PC-9 (cell line): ENCODE measurements around the gene NF1. TPM values are rescaled to one million over a fixed set of nuclear protein-coding genes. Genes with fewer than 3 reads are reported as not detected.
A peak's percentile ranks its signal among the peaks of the same experiment; 100 is the strongest.

Experiments
- BruUV-seq: library from RNA; stranded (reverse); fragments of 400-500 nt; replicated peaks from 2 replicates; lab custom pipeline; 2021; lab: Mats Ljungman, UMichigan
- CTCF ChIA-PET: fragments of 300-600 bp; sonication (Branson Sonifier 250); formaldehyde crosslinking; loops from one replicate; lab custom pipeline; 2022; ENCODE audit warnings: antibody characterized with exemption; lab: Charles Lee
- POLR2A ChIA-PET: fragments of 300-600 bp; sonication (Branson Sonifier 250); formaldehyde crosslinking; loops from one replicate; lab custom pipeline; 2022; ENCODE audit warnings: antibody characterized with exemption; ENCODE audit not compliant: unreplicated experiment; lab: Charles Lee
- DNase-seq, 2 experiments: peaks; one replicate each; pipeline versions ENCODE4 v3.0.0 to v3.0.0-alpha.2; 2015 to 2022; ENCODE audit warnings: mixed read lengths in 1 of 2
- H2AFZ ChIP-seq: fragments of 200-600 bp; sonication (generic); 2 replicates; pipeline ENCODE4 v1.8.1; 2017; ENCODE audit warnings: antibody characterized with exemption
- H3F3A ChIP-seq: fragments of 200-600 bp; sonication (generic); 2 replicates; pipeline ENCODE4 v1.8.1; 2017; ENCODE audit warnings: antibody characterized with exemption, mild to moderate bottlenecking, low read depth; ENCODE audit not compliant: insufficient read depth
- H3K27ac ChIP-seq: fragments of 200-600 bp; sonication (generic); 2 replicates; pipeline ENCODE4 v1.6.1; 2016; ENCODE audit warnings: mixed run types
- H3K27me3 ChIP-seq: fragments of 200-600 bp; sonication (generic); 2 replicates; pipeline ENCODE4 v1.6.1; 2016; ENCODE audit warnings: low read depth, mixed run types; ENCODE audit not compliant: insufficient read depth
- H3K36me3 ChIP-seq: fragments of 200-600 bp; sonication (generic); 2 replicates; pipeline ENCODE4 v1.6.1; 2016; ENCODE audit warnings: low read depth, mixed run types
- H3K4me1 ChIP-seq: fragments of 200-600 bp; sonication (generic); replicated peaks from 2 replicates; pipeline ENCODE4 v1.6.1; 2016; ENCODE audit warnings: mixed run types; ENCODE audit not compliant: insufficient read depth
- H3K4me2 ChIP-seq: fragments of 200-600 bp; sonication (generic); 2 replicates; pipeline ENCODE4 v1.6.1; 2017; ENCODE audit warnings: mixed run types
- H3K4me3 ChIP-seq: fragments of 200-600 bp; sonication (generic); 2 replicates; pipeline ENCODE4 v1.6.1; 2016; ENCODE audit warnings: mixed run types
- H3K79me2 ChIP-seq: fragments of 200-600 bp; sonication (generic); 2 replicates; pipeline ENCODE4 v1.6.1; 2017; ENCODE audit warnings: low read depth, mixed run types
- H3K9me2 ChIP-seq: fragments of 200-600 bp; sonication (generic); 2 replicates; pipeline ENCODE4 v1.8.1; 2017; ENCODE audit warnings: mild to moderate bottlenecking; ENCODE audit not compliant: insufficient read depth
- H3K9me3 ChIP-seq: fragments of 200-600 bp; sonication (generic); 2 replicates; pipeline ENCODE4 v1.8.1; 2016; ENCODE audit warnings: low read depth; ENCODE audit not compliant: insufficient read depth
- H4K20me1 ChIP-seq: fragments of 200-600 bp; sonication (generic); 2 replicates; pipeline ENCODE4 v1.8.1; 2017; ENCODE audit not compliant: insufficient read depth
- EZH2 ChIP-seq: fragments of 200-600 bp; sonication (generic); IDR thresholded peaks from 2 replicates; pipeline ENCODE4 v1.8.0; 2017; ENCODE audit warnings: antibody characterized with exemption, low read depth
- intact Hi-C: fragments of 100-400 bp; cut with micrococcal nuclease; formaldehyde crosslinking; loops from one replicate; pipeline ENCODE4 v1.10.0; 2022; ENCODE audit not compliant: unreplicated experiment
- total RNA-seq: library from RNA; stranded (reverse); gene quantifications from 2 replicates; pipeline ENCODE4 v1.2.3, GENCODE V29; 2021
- TF ChIP-seq, protein P1 (sequence below): fragments of 200-600 bp; sonication (generic); conservative IDR thresholded peaks from 2 replicates; pipeline ENCODE4 v1.6.1; 2017; ENCODE audit warnings: mixed run types, antibody characterized with exemption, mild to moderate bottlenecking, moderate library complexity

The NF1 gene
- total RNA-seq, 1 experiment from 2014 or later: 61.0 TPM

DNA sequence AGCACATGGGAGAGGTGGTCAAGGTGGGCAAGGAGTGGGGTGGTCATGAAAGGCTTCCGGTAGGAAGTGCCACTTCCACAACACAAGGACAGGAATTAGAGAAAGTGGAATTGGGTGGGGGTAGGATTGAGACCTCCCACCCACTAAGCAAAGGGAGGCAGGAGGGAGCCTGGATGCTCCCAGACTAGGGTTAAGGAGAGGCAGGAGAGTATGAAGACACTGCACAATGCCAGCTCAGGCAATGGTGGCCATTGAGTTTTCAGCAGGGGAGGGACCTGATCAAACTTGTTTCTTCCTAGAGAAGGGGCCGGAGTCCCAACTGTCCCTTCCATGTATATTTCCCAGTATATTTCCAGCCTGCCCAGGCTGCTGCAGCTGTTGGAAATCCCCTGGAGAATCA is 293.6 kb downstream of the NF1 start:
- no TSS peak for BruUV-seq
- ChIA-PET POLR2A (no interaction called here), CTCF (no interaction called here)
- H3K36me3 ChIP-seq: no peaks in the 10 kb centered on the region
- H3K79me2 ChIP-seq: no peaks in the 10 kb centered on the region
- no peak overlapping the region for H2AFZ ChIP-seq
- no peak overlapping the region for H3K27ac ChIP-seq
- peaks cover 3% of the 10 kb centered on the region; the same call in 1 of the 2 replicates for H3F3A ChIP-seq
- intact Hi-C loops: loop anchor here (5.0 kb wide), 1 partner anchor 454 kb away; no protein-coding TSS in a partner anchor
- no peaks in the 10 kb centered on the region for H3K9me3 ChIP-seq
- DNase-seq: no peak
- H3K4me3 ChIP-seq: no peak overlapping the region
- TF ChIP-seq, protein P1, sequence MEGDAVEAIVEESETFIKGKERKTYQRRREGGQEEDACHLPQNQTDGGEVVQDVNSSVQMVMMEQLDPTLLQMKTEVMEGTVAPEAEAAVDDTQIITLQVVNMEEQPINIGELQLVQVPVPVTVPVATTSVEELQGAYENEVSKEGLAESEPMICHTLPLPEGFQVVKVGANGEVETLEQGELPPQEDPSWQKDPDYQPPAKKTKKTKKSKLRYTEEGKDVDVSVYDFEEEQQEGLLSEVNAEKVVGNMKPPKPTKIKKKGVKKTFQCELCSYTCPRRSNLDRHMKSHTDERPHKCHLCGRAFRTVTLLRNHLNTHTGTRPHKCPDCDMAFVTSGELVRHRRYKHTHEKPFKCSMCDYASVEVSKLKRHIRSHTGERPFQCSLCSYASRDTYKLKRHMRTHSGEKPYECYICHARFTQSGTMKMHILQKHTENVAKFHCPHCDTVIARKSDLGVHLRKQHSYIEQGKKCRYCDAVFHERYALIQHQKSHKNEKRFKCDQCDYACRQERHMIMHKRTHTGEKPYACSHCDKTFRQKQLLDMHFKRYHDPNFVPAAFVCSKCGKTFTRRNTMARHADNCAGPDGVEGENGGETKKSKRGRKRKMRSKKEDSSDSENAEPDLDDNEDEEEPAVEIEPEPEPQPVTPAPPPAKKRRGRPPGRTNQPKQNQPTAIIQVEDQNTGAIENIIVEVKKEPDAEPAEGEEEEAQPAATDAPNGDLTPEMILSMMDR: no peak
- no peak for TF ChIP-seq EZH2
- no peaks in the 10 kb centered on the region for H3K9me2 ChIP-seq
- H4K20me1 ChIP-seq: no peaks in the 10 kb centered on the region
- no peak overlapping the region for H3K4me2 ChIP-seq
- H3K27me3 ChIP-seq: no peaks in the 10 kb centered on the region
- H3K4me1 ChIP-seq: no peaks in the 10 kb centered on the region

DNA sequence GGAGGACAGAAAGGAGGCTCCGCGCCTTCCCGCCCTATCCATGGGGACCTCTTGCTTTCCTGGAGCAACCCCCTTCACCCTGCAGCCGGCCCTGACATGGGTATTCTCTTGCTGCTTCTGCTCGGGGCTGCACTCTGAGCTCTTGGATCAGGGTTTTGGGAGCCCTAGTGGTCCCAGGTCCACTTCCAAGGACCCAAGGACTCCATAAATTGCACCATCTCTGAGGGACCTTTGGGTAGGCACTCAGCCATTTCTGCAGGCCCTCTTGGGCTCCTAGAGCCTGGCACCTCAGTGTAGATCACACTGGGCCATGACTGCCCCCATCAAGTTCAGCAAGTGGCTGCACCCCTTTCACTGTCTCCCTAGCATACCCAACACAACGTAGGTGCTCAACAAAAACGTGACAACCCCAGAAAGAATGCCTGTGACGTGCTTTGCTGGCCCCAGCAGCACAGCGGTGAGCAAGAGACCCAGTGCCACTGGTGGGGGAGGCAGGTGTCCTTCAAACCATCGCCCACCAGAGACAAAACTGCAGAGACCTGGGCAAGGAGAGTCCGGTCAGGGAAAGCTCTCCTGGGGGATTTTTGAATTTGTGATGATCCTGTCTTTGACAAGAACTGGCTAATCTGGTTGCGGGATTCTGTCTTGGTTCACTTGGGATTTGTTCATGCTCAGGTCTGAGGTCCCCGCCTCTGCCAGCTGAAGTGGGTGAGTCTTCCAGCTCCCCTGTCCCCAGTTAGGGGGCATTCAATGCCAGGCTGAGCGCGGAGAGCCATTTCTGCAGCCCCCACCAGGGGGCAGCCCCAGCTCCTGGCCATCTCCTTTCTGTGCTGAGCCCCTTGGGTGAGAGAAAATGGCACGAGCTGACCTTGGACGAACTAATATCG is 294.2 kb downstream of the NF1 start:
- Histone ChIP-seq H3K9me3 (no peaks in the 10 kb centered on the region), H3F3A (peaks cover 3% of the 10 kb centered on the region; the same call in 1 of the 2 replicates), H3K27ac (no peak overlapping the region), H3K9me2 (no peaks in the 10 kb centered on the region), H3K4me3 (no peak overlapping the region), H3K4me1 (no peaks in the 10 kb centered on the region), H2AFZ (no peak overlapping the region), H3K36me3 (no peaks in the 10 kb centered on the region), H3K4me2 (no peak overlapping the region), H4K20me1 (no peaks in the 10 kb centered on the region), H3K27me3 (no peaks in the 10 kb centered on the region), H3K79me2 (no peaks in the 10 kb centered on the region)
- TF ChIP-seq, protein P1: peak; percentile 60
- TF ChIP-seq EZH2: no peak
- intact Hi-C loops: loop anchor here (1.0 to 5.0 kb wide), 2 partner anchors 136 to 453 kb away; no protein-coding TSS in a partner anchor
- BruUV-seq: no TSS peak
- DNase-seq: peak in 1 of 2 experiments; percentile 40
- CTCF ChIA-PET: interaction anchor here (0.5 to 0.6 kb wide), 5 partner anchors 38 to 192 kb away, joined by 3 to 8 read pairs (median 4); no protein-coding TSS in a partner anchor
- POLR2A ChIA-PET: no interaction called here

DNA sequence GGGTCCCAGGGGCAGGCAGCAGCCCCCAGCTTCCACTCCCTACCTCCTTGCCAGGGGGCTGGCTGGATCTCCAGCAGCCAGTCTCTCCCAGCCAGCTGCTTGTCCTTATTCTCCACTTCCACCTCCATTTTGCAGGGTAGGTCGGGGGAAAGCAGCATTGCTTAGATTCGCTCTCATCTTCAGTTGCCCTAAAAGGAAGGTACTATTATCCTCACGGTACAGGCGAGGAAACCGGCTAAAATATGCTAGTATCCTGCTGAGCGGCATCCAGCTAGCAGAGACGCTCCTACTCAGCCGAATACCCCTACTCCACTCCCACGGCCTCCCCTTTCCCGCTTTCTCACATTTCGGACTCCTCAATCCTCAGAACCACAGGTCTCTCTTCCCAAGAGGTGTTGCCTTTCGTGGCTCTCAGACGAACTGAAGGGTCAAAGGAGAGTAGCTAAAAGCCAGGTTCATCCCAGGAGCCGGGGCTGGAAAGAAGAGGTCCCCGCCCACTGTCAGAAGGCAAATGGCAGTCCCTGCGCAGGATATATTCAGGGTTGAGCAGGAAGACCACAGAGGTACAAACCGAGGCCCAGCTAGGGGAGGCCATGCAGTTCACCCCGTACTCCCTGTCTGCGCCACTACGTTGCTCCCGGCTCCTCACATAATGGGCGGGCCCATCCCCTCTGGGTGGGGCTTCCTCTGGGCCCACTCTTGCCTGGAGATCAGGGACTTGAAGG is 295.0 kb downstream of the NF1 start:
- H4K20me1 ChIP-seq: no peaks in the 10 kb centered on the region
- no peaks in the 10 kb centered on the region for H3K9me3 ChIP-seq
- no peak overlapping the region for H2AFZ ChIP-seq
- CTCF ChIA-PET: interaction anchor here (0.5 to 0.6 kb wide), 5 partner anchors 39 to 386 kb away, joined by 3 to 14 read pairs (median 4); no protein-coding TSS in a partner anchor
- no peaks in the 10 kb centered on the region for H3K4me1 ChIP-seq
- no peak for DNase-seq
- no peaks in the 10 kb centered on the region for H3F3A ChIP-seq
- H3K27me3 ChIP-seq: no peaks in the 10 kb centered on the region
- intact Hi-C loops: loop anchor here (1.0 to 5.0 kb wide), 2 partner anchors 135 to 452 kb away; no protein-coding TSS in a partner anchor
- H3K9me2 ChIP-seq: no peaks in the 10 kb centered on the region
- H3K4me2 ChIP-seq: no peak overlapping the region
- H3K36me3 ChIP-seq: no peaks in the 10 kb centered on the region
- no peak overlapping the region for H3K4me3 ChIP-seq
- H3K27ac ChIP-seq: no peak overlapping the region
- TF ChIP-seq EZH2: no peak
- TF ChIP-seq, protein P1: no peak; the same call in 1 of the 2 replicates
- H3K79me2 ChIP-seq: no peaks in the 10 kb centered on the region
- POLR2A ChIA-PET: no interaction called here
- BruUV-seq: no TSS peak
